GM23338 (cell line): ENCODE measurements around the gene KLHDC7A. TPM values are rescaled to one million over a fixed set of nuclear protein-coding genes. Genes with fewer than 3 reads are reported as not detected.

Experiments
- ATAC-seq: fragments of 200-7000 bp; cut with Tn5 transposase; 3 replicates; pipeline ENCODE4 v1.9.1; 2020
- DNase-seq: peaks from one replicate; pipeline ENCODE4 v3.0.0-alpha.2; 2015; ENCODE audit warnings: low spot score
- H2AFZ ChIP-seq: fragments of 200-600 bp; sonication (generic); 2 replicates; pipeline ENCODE4 v1.8.0; 2016; ENCODE audit warnings: antibody characterized with exemption, mild to moderate bottlenecking, moderate library complexity
- H3F3A ChIP-seq: fragments of 200-600 bp; sonication (generic); replicated peaks from 2 replicates; pipeline ENCODE4 v1.8.0; 2017; ENCODE audit warnings: antibody characterized with exemption, mixed run types, low read depth
- H3K27ac ChIP-seq: fragments of 200-600 bp; sonication (generic); 2 replicates; pipeline ENCODE4 v1.6.1; 2016; ENCODE audit warnings: low read depth
- H3K27me3 ChIP-seq: fragments of 200-600 bp; sonication (generic); 2 replicates; pipeline ENCODE4 v1.8.0; 2016; ENCODE audit warnings: mild to moderate bottlenecking, mixed run types, moderate library complexity; ENCODE audit not compliant: insufficient read depth
- H3K36me3 ChIP-seq: fragments of 200-600 bp; sonication (generic); 2 replicates; pipeline ENCODE4 v1.8.0; 2016; ENCODE audit warnings: mild to moderate bottlenecking; ENCODE audit not compliant: insufficient read depth
- H3K4me1 ChIP-seq: fragments of 200-600 bp; sonication (generic); 2 replicates; pipeline ENCODE4 v1.8.0; 2016; ENCODE audit warnings: mild to moderate bottlenecking, moderate library complexity; ENCODE audit not compliant: insufficient read depth
- H3K4me2 ChIP-seq: fragments of 200-600 bp; sonication (generic); 2 replicates; pipeline ENCODE4 v1.7.1; 2017; ENCODE audit warnings: mixed run types
- H3K4me3 ChIP-seq: fragments of 200-600 bp; sonication (generic); 2 replicates; pipeline ENCODE4 v1.6.1; 2016; ENCODE audit warnings: mixed run types
- H3K79me2 ChIP-seq: fragments of 200-600 bp; sonication (generic); replicated peaks from 2 replicates; pipeline ENCODE4 v1.8.0; 2017; ENCODE audit warnings: mild to moderate bottlenecking; ENCODE audit not compliant: insufficient read depth
- H3K9me2 ChIP-seq: fragments of 200-600 bp; sonication (generic); 2 replicates; pipeline ENCODE4 v1.8.0; 2017; ENCODE audit not compliant: insufficient read depth
- H4K20me1 ChIP-seq: fragments of 200-600 bp; sonication (generic); replicated peaks from 2 replicates; pipeline ENCODE4 v1.8.0; 2017; ENCODE audit warnings: mild to moderate bottlenecking; ENCODE audit not compliant: insufficient read depth
- H3K27ac Mint-ChIP-seq: 2 replicates; pipeline ENCODE4 v1.8.0; 2020; ENCODE audit warnings: inconsistent platforms, mild to moderate bottlenecking, moderate library complexity, mixed read lengths
- H3K27me3 Mint-ChIP-seq: 3 replicates; pipeline ENCODE4 v1.8.0; 2022; ENCODE audit warnings: low read depth, mild to moderate bottlenecking, moderate library complexity, mixed read lengths, inconsistent platforms; ENCODE audit not compliant: insufficient read depth, poor library complexity
- H3K36me3 Mint-ChIP-seq: 3 replicates; pipeline ENCODE4 v1.8.0; 2021; ENCODE audit warnings: low read depth, mild to moderate bottlenecking, inconsistent platforms, moderate library complexity, mixed read lengths
- H3K4me1 Mint-ChIP-seq: 3 replicates; pipeline ENCODE4 v1.8.0; 2020; ENCODE audit warnings: mild to moderate bottlenecking, inconsistent platforms, mixed read lengths
- H3K4me3 Mint-ChIP-seq: 3 replicates; pipeline ENCODE4 v1.8.0; 2021; ENCODE audit warnings: moderate library complexity, mild to moderate bottlenecking, inconsistent platforms, mixed read lengths
- H3K9me3 Mint-ChIP-seq: 3 replicates; pipeline ENCODE4 v1.8.0; 2020; ENCODE audit warnings: moderate library complexity, mild to moderate bottlenecking, inconsistent platforms, mixed read lengths
- CREB1 ChIP-seq: fragments of 250-450 bp; sonication (Bioruptor Pico); IDR thresholded peaks from 2 replicates; pipeline ENCODE4 v1.5.0; 2020; ENCODE audit warnings: low read depth, mild to moderate bottlenecking, moderate library complexity
- EZH2 ChIP-seq: fragments of 200-600 bp; sonication (generic); IDR thresholded peaks from one replicate; pipeline ENCODE4 v1.8.0; 2017; ENCODE audit warnings: antibody characterized with exemption, mild to moderate bottlenecking, low read depth; ENCODE audit not compliant: unreplicated experiment
- JUNB ChIP-seq: IDR thresholded peaks from one replicate; pipeline ENCODE4 v1.6.1; 2016; ENCODE audit warnings: antibody characterized with exemption; ENCODE audit not compliant: unreplicated experiment
- NANOG ChIP-seq: IDR thresholded peaks from 2 replicates; pipeline ENCODE4 v1.6.1; 2016; ENCODE audit warnings: antibody characterized with exemption, borderline replicate concordance
- POLR2AphosphoS5 ChIP-seq: IDR thresholded peaks from 2 replicates; pipeline ENCODE4 v1.6.1; 2016; ENCODE audit warnings: antibody characterized with exemption, low read depth
- STAT1 ChIP-seq: IDR thresholded peaks from one replicate; pipeline ENCODE4 v1.6.1; 2016; ENCODE audit warnings: antibody characterized with exemption; ENCODE audit not compliant: unreplicated experiment
- ZNF331 ChIP-seq: fragments of 250-450 bp; sonication (Bioruptor Pico); IDR thresholded peaks from 2 replicates; pipeline ENCODE4 v1.5.0; 2020; ENCODE audit warnings: low read depth, mild to moderate bottlenecking, moderate library complexity
- polyA plus RNA-seq: library from polyadenylated mRNA; unstranded; fragments of >200 nt; fragmentation: Nextera tagmentation; extraction: Ambion mirVana; gene quantifications from 2 replicates; pipeline ENCODE4 v1.2.1, GENCODE V29; 2016
- total RNA-seq: library from RNA; depleted of rRNA; stranded (reverse); fragments of >200 nt; shearing (Covaris generic); gene quantifications from 2 replicates; pipeline ENCODE4 v1.2.3, GENCODE V29; 2014
- TF ChIP-seq, protein P1 (sequence below): IDR thresholded peaks from one replicate; pipeline ENCODE4 v1.6.1; 2018; ENCODE audit warnings: antibody characterized with exemption; ENCODE audit not compliant: unreplicated experiment
- TF ChIP-seq, protein P2 (sequence below), 2 experiments: fragments of 200-600 bp in 1 of 2; sonication (generic) in 1 of 2; conservative IDR thresholded peaks; 2 replicates each; pipeline versions ENCODE4 v1.5.1 to v1.6.1; 2016 to 2017; ENCODE audit warnings: antibody characterized with exemption in 2 of 2, low read depth in 2 of 2, mild to moderate bottlenecking in 2 of 2, moderate library complexity in 1 of 2
- TF ChIP-seq, protein P3 (sequence below): fragments of 250-450 bp; sonication (Bioruptor Pico); IDR thresholded peaks from 2 replicates; pipeline ENCODE4 v1.5.0; 2020; ENCODE audit warnings: mild to moderate bottlenecking, moderate library complexity

The KLHDC7A gene
- total and polyA plus RNA-seq, 2 experiments from 2014 or later, result 4.5 to 22.4 TPM

DNA sequence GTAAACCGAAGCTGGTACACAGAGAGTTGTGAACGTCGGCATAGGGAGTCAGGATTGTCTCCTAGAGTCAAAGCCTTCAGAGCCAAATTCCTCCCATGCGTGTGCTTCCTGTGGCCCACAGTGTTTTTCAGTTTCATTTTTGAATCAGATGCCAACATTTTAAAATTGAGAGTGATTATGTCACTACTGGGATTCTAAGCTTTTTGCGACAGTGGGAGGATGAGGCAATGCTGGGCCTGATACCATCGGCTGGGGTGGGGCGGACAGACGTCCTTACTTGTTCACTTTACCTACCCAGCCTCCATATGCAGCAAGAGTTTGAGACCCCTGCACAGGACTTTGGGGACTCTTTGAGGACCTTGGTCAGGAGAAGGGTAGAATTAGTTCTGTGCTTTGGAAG lies 1.3 kb upstream of the KLHDC7A start:
- H3K36me3 Mint-ChIP-seq, result peaks cover 46% of the 10 kb centered on the region
- DNase-seq (no peak), ATAC-seq (no peak)
- Histone ChIP-seq H3K27ac (no peak overlapping the region), H3K4me3 (no peak overlapping the region), H3K4me2 (peak overlapping the region; percentile 73; the same call in 1 of the 2 replicates), H3K36me3 (no peaks in the 10 kb centered on the region), H2AFZ (no peak overlapping the region), H3K9me2 (0 out of 2 replicates have a peak, but pooled peaks cover 6% of the 10 kb centered on the region), H4K20me1 (no peaks in the 10 kb centered on the region), H3F3A (0 out of 2 replicates have a peak, but pooled peaks cover 4% of the 10 kb centered on the region), H3K79me2 (peaks cover 4% of the 10 kb centered on the region; the same call in 1 of the 2 replicates), H3K4me1 (peaks cover 24% of the 10 kb centered on the region), H3K27me3 (no peaks in the 10 kb centered on the region)
- peaks cover 32% of the 10 kb centered on the region for H3K9me3 Mint-ChIP-seq
- TF ChIP-seq, protein P1, sequence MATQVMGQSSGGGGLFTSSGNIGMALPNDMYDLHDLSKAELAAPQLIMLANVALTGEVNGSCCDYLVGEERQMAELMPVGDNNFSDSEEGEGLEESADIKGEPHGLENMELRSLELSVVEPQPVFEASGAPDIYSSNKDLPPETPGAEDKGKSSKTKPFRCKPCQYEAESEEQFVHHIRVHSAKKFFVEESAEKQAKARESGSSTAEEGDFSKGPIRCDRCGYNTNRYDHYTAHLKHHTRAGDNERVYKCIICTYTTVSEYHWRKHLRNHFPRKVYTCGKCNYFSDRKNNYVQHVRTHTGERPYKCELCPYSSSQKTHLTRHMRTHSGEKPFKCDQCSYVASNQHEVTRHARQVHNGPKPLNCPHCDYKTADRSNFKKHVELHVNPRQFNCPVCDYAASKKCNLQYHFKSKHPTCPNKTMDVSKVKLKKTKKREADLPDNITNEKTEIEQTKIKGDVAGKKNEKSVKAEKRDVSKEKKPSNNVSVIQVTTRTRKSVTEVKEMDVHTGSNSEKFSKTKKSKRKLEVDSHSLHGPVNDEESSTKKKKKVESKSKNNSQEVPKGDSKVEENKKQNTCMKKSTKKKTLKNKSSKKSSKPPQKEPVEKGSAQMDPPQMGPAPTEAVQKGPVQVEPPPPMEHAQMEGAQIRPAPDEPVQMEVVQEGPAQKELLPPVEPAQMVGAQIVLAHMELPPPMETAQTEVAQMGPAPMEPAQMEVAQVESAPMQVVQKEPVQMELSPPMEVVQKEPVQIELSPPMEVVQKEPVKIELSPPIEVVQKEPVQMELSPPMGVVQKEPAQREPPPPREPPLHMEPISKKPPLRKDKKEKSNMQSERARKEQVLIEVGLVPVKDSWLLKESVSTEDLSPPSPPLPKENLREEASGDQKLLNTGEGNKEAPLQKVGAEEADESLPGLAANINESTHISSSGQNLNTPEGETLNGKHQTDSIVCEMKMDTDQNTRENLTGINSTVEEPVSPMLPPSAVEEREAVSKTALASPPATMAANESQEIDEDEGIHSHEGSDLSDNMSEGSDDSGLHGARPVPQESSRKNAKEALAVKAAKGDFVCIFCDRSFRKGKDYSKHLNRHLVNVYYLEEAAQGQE, result no peak
- no peak for TF ChIP-seq NANOG
- no peak for TF ChIP-seq STAT1
- TF ChIP-seq EZH2, result no peak
- no peak for TF ChIP-seq ZNF331
- TF ChIP-seq, protein P2, sequence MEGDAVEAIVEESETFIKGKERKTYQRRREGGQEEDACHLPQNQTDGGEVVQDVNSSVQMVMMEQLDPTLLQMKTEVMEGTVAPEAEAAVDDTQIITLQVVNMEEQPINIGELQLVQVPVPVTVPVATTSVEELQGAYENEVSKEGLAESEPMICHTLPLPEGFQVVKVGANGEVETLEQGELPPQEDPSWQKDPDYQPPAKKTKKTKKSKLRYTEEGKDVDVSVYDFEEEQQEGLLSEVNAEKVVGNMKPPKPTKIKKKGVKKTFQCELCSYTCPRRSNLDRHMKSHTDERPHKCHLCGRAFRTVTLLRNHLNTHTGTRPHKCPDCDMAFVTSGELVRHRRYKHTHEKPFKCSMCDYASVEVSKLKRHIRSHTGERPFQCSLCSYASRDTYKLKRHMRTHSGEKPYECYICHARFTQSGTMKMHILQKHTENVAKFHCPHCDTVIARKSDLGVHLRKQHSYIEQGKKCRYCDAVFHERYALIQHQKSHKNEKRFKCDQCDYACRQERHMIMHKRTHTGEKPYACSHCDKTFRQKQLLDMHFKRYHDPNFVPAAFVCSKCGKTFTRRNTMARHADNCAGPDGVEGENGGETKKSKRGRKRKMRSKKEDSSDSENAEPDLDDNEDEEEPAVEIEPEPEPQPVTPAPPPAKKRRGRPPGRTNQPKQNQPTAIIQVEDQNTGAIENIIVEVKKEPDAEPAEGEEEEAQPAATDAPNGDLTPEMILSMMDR (conservative IDR thresholded peaks at IDR 0.05; ENCODE audit: low read depth in 2 of 2), result no peak
- TF ChIP-seq, protein P3, sequence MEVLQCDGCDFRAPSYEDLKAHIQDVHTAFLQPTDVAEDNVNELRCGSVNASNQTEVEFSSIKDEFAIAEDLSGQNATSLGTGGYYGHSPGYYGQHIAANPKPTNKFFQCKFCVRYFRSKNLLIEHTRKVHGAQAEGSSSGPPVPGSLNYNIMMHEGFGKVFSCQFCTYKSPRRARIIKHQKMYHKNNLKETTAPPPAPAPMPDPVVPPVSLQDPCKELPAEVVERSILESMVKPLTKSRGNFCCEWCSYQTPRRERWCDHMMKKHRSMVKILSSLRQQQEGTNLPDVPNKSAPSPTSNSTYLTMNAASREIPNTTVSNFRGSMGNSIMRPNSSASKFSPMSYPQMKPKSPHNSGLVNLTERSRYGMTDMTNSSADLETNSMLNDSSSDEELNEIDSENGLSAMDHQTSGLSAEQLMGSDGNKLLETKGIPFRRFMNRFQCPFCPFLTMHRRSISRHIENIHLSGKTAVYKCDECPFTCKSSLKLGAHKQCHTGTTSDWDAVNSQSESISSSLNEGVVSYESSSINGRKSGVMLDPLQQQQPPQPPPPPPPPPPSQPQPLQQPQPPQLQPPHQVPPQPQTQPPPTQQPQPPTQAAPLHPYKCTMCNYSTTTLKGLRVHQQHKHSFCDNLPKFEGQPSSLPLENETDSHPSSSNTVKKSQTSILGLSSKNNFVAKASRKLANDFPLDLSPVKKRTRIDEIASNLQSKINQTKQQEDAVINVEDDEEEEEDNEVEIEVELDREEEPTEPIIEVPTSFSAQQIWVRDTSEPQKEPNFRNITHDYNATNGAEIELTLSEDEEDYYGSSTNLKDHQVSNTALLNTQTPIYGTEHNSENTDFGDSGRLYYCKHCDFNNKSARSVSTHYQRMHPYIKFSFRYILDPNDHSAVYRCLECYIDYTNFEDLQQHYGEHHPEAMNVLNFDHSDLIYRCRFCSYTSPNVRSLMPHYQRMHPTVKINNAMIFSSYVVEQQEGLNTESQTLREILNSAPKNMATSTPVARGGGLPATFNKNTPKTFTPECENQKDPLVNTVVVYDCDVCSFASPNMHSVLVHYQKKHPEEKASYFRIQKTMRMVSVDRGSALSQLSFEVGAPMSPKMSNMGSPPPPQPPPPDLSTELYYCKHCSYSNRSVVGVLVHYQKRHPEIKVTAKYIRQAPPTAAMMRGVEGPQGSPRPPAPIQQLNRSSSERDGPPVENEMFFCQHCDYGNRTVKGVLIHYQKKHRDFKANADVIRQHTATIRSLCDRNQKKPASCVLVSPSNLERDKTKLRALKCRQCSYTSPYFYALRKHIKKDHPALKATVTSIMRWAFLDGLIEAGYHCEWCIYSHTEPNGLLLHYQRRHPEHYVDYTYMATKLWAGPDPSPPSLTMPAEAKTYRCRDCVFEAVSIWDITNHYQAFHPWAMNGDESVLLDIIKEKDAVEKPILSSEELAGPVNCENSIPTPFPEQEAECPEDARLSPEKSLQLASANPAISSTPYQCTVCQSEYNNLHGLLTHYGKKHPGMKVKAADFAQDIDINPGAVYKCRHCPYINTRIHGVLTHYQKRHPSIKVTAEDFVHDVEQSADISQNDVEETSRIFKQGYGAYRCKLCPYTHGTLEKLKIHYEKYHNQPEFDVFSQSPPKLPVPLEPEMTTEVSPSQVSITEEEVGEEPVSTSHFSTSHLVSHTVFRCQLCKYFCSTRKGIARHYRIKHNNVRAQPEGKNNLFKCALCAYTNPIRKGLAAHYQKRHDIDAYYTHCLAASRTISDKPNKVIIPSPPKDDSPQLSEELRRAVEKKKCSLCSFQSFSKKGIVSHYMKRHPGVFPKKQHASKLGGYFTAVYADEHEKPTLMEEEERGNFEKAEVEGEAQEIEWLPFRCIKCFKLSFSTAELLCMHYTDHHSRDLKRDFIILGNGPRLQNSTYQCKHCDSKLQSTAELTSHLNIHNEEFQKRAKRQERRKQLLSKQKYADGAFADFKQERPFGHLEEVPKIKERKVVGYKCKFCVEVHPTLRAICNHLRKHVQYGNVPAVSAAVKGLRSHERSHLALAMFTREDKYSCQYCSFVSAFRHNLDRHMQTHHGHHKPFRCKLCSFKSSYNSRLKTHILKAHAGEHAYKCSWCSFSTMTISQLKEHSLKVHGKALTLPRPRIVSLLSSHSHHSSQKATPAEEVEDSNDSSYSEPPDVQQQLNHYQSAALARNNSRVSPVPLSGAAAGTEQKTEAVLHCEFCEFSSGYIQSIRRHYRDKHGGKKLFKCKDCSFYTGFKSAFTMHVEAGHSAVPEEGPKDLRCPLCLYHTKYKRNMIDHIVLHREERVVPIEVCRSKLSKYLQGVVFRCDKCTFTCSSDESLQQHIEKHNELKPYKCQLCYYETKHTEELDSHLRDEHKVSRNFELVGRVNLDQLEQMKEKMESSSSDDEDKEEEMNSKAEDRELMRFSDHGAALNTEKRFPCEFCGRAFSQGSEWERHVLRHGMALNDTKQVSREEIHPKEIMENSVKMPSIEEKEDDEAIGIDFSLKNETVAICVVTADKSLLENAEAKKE (CRISPR knock-in tag), result no peak
- TF ChIP-seq POLR2AphosphoS5, result no peak
- TF ChIP-seq JUNB, result no peak
- no peak for TF ChIP-seq CREB1 (CRISPR knock-in tag)
- H3K4me3 Mint-ChIP-seq, result no peak overlapping the region
- H3K4me1 Mint-ChIP-seq, result peaks cover 43% of the 10 kb centered on the region
- peaks cover 10% of the 10 kb centered on the region for H3K27me3 Mint-ChIP-seq
- H3K27ac Mint-ChIP-seq, result no peak overlapping the region; the same call in 1 of the 2 replicates
